Tibial nerve (tissue), 4 donors: ENCODE measurements around the gene SORCS2.

ENCODE experiments used
- CTCF ChIP-seq, 5 experiments: fragments of 200-600 bp in 3 of 5; fragments of 450-650 bp in 2 of 5; sonication (generic) in 3 of 5; IDR thresholded peaks; one replicate each; pipeline ENCODE4 v1.5.1; 2016 to 2019; ENCODE audit warnings: antibody characterized with exemption in 5 of 5, mild to moderate bottlenecking in 3 of 5, moderate library complexity in 2 of 5
- EP300 ChIP-seq, 2 donors: sonication (generic); formaldehyde crosslinking; IDR thresholded peaks; one replicate each; pipeline ENCODE4 v1.6.1; 2017; ENCODE audit warnings: antibody characterized with exemption in 2 of 2, mild to moderate bottlenecking in 1 of 2
- POLR2A ChIP-seq, 2 donors: fragments of 450-650 bp; IDR thresholded peaks; one replicate each; pipeline ENCODE4 v1.6.1; 2017; ENCODE audit warnings: antibody characterized with exemption in 2 of 2, mild to moderate bottlenecking in 2 of 2, moderate library complexity in 2 of 2

- TF ChIP-seq CTCF (IDR thresholded peaks at IDR 0.05) (no peak), POLR2A (IDR thresholded peaks at IDR 0.05) (no peak), EP300 (IDR thresholded peaks at IDR 0.05) (no peak)
Observed at GRCh38 chr4:7422898-7423180, 230.5 kb downstream of the SORCS2 start.
